H1 (cell line): ENCODE measurements around the gene ITM2B. TPM values are rescaled to one million over a fixed set of nuclear protein-coding genes. Genes with fewer than 3 reads are reported as not detected.

ENCODE experiments used
- CTCF ChIA-PET: fragments of 300-600 bp; sonication (Branson Sonifier 250); formaldehyde crosslinking; loops from one replicate; lab custom pipeline; 2021; ENCODE audit not compliant: partially characterized antibody; lab: Charles Lee
- POLR2A ChIA-PET: fragments of 300-600 bp; sonication (Branson Sonifier 250); formaldehyde crosslinking; loops from one replicate; lab custom pipeline; 2021; ENCODE audit warnings: inconsistent platforms; ENCODE audit not compliant: partially characterized antibody; lab: Charles Lee
- DNase-seq, 2 experiments: peaks; one replicate each; pipeline versions ENCODE4 v3.0.0 to v3.0.0-alpha.2; 2010 to 2022; ENCODE audit warnings: low spot score in 2 of 2, low read depth in 1 of 2, mixed read lengths in 1 of 2
- FAIRE-seq: peaks from 2 replicates; lab custom pipeline; 2011; peaks lifted over from hg19 to GRCh38; lab: Jason Lieb, UNC
- H2AFZ ChIP-seq: 2 replicates; pipeline ENCODE4 v1.8.1; 2012; ENCODE audit warnings: low read length, inconsistent platforms
- H2AK5ac ChIP-seq: 2 replicates; pipeline ENCODE4 v1.6.1; 2013; ENCODE audit warnings: low read depth, low read length
- H2BK120ac ChIP-seq: replicated peaks from 2 replicates; pipeline ENCODE3; 2013; ENCODE audit warnings: low read depth, low read length, inconsistent platforms
- H2BK12ac ChIP-seq: 2 replicates; pipeline ENCODE4 v1.6.1; 2013; ENCODE audit warnings: low read depth, low read length
- H2BK15ac ChIP-seq: 2 replicates; pipeline ENCODE4 v1.6.1; 2013; ENCODE audit warnings: low read length
- H2BK20ac ChIP-seq: 2 replicates; pipeline ENCODE4 v1.6.1; 2013; ENCODE audit warnings: low read length
- H2BK5ac ChIP-seq: 2 replicates; pipeline ENCODE4 v1.6.1; 2013; ENCODE audit warnings: low read depth, low read length
- H3K14ac ChIP-seq: 2 replicates; pipeline ENCODE4 v1.6.1; 2013; ENCODE audit warnings: inconsistent platforms; ENCODE audit not compliant: insufficient read length
- H3K18ac ChIP-seq: 2 replicates; pipeline ENCODE4 v1.6.1; 2013; ENCODE audit warnings: low read length; ENCODE audit errors: extremely low read depth
- H3K23ac ChIP-seq: 2 replicates; pipeline ENCODE4 v1.6.1; 2013; ENCODE audit warnings: inconsistent platforms; ENCODE audit not compliant: insufficient read length
- H3K23me2 ChIP-seq: 2 replicates; pipeline ENCODE4 v1.6.1; 2013; ENCODE audit warnings: low read depth, low read length
- H3K27ac ChIP-seq: 2 replicates; pipeline ENCODE4 v1.6.1; 2011; ENCODE audit warnings: low read depth, low read length, inconsistent platforms
- H3K27me3 ChIP-seq, 4 experiments: replicated peaks in 1 of 4; 1 replicate in 1 of 4; 2 replicates in 3 of 4; pipeline versions ENCODE4 v1.6.1 to v1.8.1; 2011 to 2013; ENCODE audit warnings: low read length in 3 of 4, mild to moderate bottlenecking in 3 of 4, inconsistent platforms in 2 of 4, mixed read lengths in 2 of 4, moderate library complexity in 1 of 4; ENCODE audit not compliant: control insufficient read depth in 3 of 4, insufficient read depth in 3 of 4; ENCODE audit errors: extremely low read depth in 1 of 4
- H3K36me3 ChIP-seq, 4 experiments: 2 replicates each; pipeline versions ENCODE4 v1.6.1 to v1.8.1; 2011 to 2013; ENCODE audit warnings: mild to moderate bottlenecking in 4 of 4, low read length in 3 of 4, moderate library complexity in 2 of 4, control low read depth in 1 of 4, inconsistent platforms in 1 of 4; ENCODE audit not compliant: insufficient read depth in 4 of 4, control insufficient read depth in 2 of 4
- H3K4ac ChIP-seq: replicated peaks from 2 replicates; pipeline ENCODE3; 2013; ENCODE audit warnings: low read length, low read depth, mixed read lengths, inconsistent platforms; ENCODE audit not compliant: insufficient read length
- H3K4me1 ChIP-seq, 4 experiments: replicated peaks in 1 of 4; 1 replicate in 1 of 4; 2 replicates in 3 of 4; pipeline versions ENCODE4 v1.6.1 to v1.8.1; 2011 to 2013; ENCODE audit warnings: low read length in 3 of 4, inconsistent platforms in 2 of 4, mixed read lengths in 1 of 4; ENCODE audit not compliant: insufficient read depth in 4 of 4, control insufficient read depth in 3 of 4
- H3K4me2 ChIP-seq, 2 experiments: 2 replicates each; pipeline versions ENCODE4 v1.6.1 to v1.8.1; 2011 to 2013; ENCODE audit warnings: low read depth in 2 of 2, low read length in 2 of 2, control low read depth in 1 of 2, inconsistent platforms in 1 of 2, mild to moderate bottlenecking in 1 of 2; ENCODE audit not compliant: insufficient read depth in 1 of 2
- H3K4me3 ChIP-seq, 4 experiments: fragments of 200-600, 300-600 bp in 1 of 4; sonication (generic), shearing (Covaris generic), sonication (Bioruptor Twin) in 1 of 4; 2 replicates each; pipeline versions ENCODE4 v1.5.1 to v1.8.1; 2011 to 2016; ENCODE audit warnings: low read length in 4 of 4, low read depth in 3 of 4, control low read depth in 2 of 4, inconsistent platforms in 2 of 4, mild to moderate bottlenecking in 2 of 4, mixed read lengths in 1 of 4, moderate library complexity in 1 of 4; ENCODE audit not compliant: insufficient read depth in 2 of 4; ENCODE audit errors: extremely low read depth in 1 of 4
- H3K56ac ChIP-seq: replicated peaks from 2 replicates; pipeline ENCODE3; 2013; ENCODE audit warnings: low read depth, mild to moderate bottlenecking, mixed read lengths, low read length, inconsistent platforms; ENCODE audit not compliant: insufficient read length
- H3K79me1 ChIP-seq: 2 replicates; pipeline ENCODE4 v1.6.1; 2013; ENCODE audit warnings: low read depth, low read length, control low read depth
- H3K79me2 ChIP-seq, 2 experiments: 2 replicates each; pipeline versions ENCODE4 v1.6.1 to v1.8.1; 2012 to 2013; ENCODE audit warnings: low read length in 2 of 2, mild to moderate bottlenecking in 2 of 2, inconsistent platforms in 1 of 2; ENCODE audit not compliant: insufficient read depth in 2 of 2, control insufficient read depth in 1 of 2
- H3K9ac ChIP-seq, 4 experiments: replicated peaks in 1 of 4; 1 replicate in 1 of 4; 2 replicates in 3 of 4; pipeline versions ENCODE4 v1.6.1 to v1.8.1; 2011 to 2013; ENCODE audit warnings: low read depth in 3 of 4, low read length in 3 of 4, control low read depth in 2 of 4, mild to moderate bottlenecking in 2 of 4, moderate library complexity in 2 of 4, inconsistent platforms in 1 of 4; ENCODE audit errors: extremely low read depth in 1 of 4
- H3K9me3 ChIP-seq, 2 experiments: 2 replicates each; pipeline versions ENCODE4 v1.6.1 to v1.8.1; 2012 to 2013; ENCODE audit warnings: mild to moderate bottlenecking in 2 of 2, moderate library complexity in 2 of 2, control low read depth in 1 of 2, inconsistent platforms in 1 of 2, low read depth in 1 of 2, low read length in 1 of 2, mixed read lengths in 1 of 2; ENCODE audit not compliant: insufficient read depth in 2 of 2
- H4K20me1 ChIP-seq, 2 experiments: replicated peaks in 1 of 2; 2 replicates each; pipeline versions ENCODE3 to v1.8.1; 2011 to 2013; ENCODE audit warnings: inconsistent platforms in 2 of 2, low read length in 2 of 2, mild to moderate bottlenecking in 1 of 2; ENCODE audit not compliant: insufficient read depth in 2 of 2, control insufficient read depth in 1 of 2
- H4K5ac ChIP-seq: 2 replicates; pipeline ENCODE4 v1.6.1; 2013; ENCODE audit warnings: low read length, low read depth, mixed read lengths, inconsistent platforms; ENCODE audit not compliant: insufficient read length
- H4K8ac ChIP-seq: 2 replicates; pipeline ENCODE4 v1.8.0; 2013; ENCODE audit warnings: mild to moderate bottlenecking, moderate library complexity, low read length, inconsistent platforms; ENCODE audit not compliant: insufficient read depth; ENCODE audit errors: extremely low read depth
- H4K91ac ChIP-seq: replicated peaks from 2 replicates; pipeline ENCODE3; 2013; ENCODE audit warnings: low read length, mixed read lengths, inconsistent platforms; ENCODE audit not compliant: insufficient read length
- CREB1 ChIP-seq: IDR thresholded peaks from 2 replicates; pipeline ENCODE4 v1.6.1; 2012; ENCODE audit warnings: inconsistent platforms
- CTCF ChIP-seq, 3 experiments: IDR thresholded peaks; 1 replicate in 2 of 3; 2 replicates in 1 of 3; pipeline versions ENCODE4 v1.5.1 to v1.6.1; 2011; ENCODE audit warnings: low read length in 3 of 3, mild to moderate bottlenecking in 3 of 3, inconsistent platforms in 2 of 3, low read depth in 1 of 3, moderate library complexity in 1 of 3; ENCODE audit not compliant: insufficient read depth in 1 of 3; ENCODE audit errors: control extremely low read depth in 1 of 3
- EZH2 ChIP-seq: fragments of 200-600 bp; sonication (generic); IDR thresholded peaks from 2 replicates; pipeline ENCODE4 v1.7.1; 2012; ENCODE audit warnings: low read depth, mild to moderate bottlenecking, moderate library complexity, low read length, inconsistent platforms; ENCODE audit not compliant: severe bottlenecking
- GTF2F1 ChIP-seq: IDR thresholded peaks from 2 replicates; pipeline ENCODE4 v1.6.1; 2012; ENCODE audit warnings: low read depth, low read length, improper control_type of control experiment, borderline replicate concordance
- MAX ChIP-seq: IDR thresholded peaks from 2 replicates; pipeline ENCODE4 v1.6.1; 2012; ENCODE audit warnings: inconsistent platforms
- PHF8 ChIP-seq: fragments of 200-600 bp; sonication (generic); conservative IDR thresholded peaks from 2 replicates; pipeline ENCODE4 v1.7.1; 2012; ENCODE audit warnings: low read depth, mild to moderate bottlenecking, inconsistent platforms, low read length, moderate library complexity
- RAD21 ChIP-seq, 2 experiments: IDR thresholded peaks in 1 of 2; conservative IDR thresholded peaks in 1 of 2; 2 replicates each; pipeline ENCODE4 v1.6.1; 2011; ENCODE audit warnings: low read depth in 2 of 2, low read length in 2 of 2, improper control_type of control experiment in 1 of 2, inconsistent platforms in 1 of 2, mild to moderate bottlenecking in 1 of 2, moderate library complexity in 1 of 2
- RNF2 ChIP-seq: fragments of 200-900, 300-1000 bp; sonication (generic); IDR thresholded peaks from 2 replicates; pipeline ENCODE4 v1.7.1; 2016; ENCODE audit warnings: borderline replicate concordance, low read depth, mild to moderate bottlenecking, antibody characterized with exemption, low read length; ENCODE audit not compliant: poor library complexity, severe bottlenecking; ENCODE audit errors: missing control alignments
- SIX5 ChIP-seq: IDR thresholded peaks from 2 replicates; pipeline ENCODE4 v1.6.1; 2011; ENCODE audit warnings: mild to moderate bottlenecking, low read depth, low read length
- TAF1 ChIP-seq: IDR thresholded peaks from 2 replicates; pipeline ENCODE4 v1.6.1; 2011; ENCODE audit warnings: mild to moderate bottlenecking, low read depth, low read length
- TBP ChIP-seq: IDR thresholded peaks from 2 replicates; pipeline ENCODE4 v1.6.1; 2011; ENCODE audit warnings: low read depth, low read length, improper control_type of control experiment
- YY1 ChIP-seq: IDR thresholded peaks from 2 replicates; pipeline ENCODE4 v1.6.1; 2011; ENCODE audit warnings: low read depth, mild to moderate bottlenecking, low read length
- polyA plus RNA-seq, 7 experiments: library from polyadenylated mRNA; depleted of rRNA in 3 of 7; stranded (reverse) in 5 of 7; unstranded in 2 of 7; fragments of >200 nt in 5 of 7; fragments of 200-250 nt in 2 of 7; gene quantifications; 1 replicate in 5 of 7; 2 replicates in 1 of 7; 4 replicates in 1 of 7; pipeline versions ENCODE4 v1.2.1 to v1.2.3, GENCODE V29; 2011 to 2013; ENCODE audit warnings: missing spikeins in 2 of 7, mixed read lengths in 2 of 7
- total RNA-seq: library from RNA; stranded (reverse); fragmentation: NEBNext Ultra II Directional; extraction: Animal tissue kit (Norgen Biotek cat#: 25700); gene quantifications from 2 replicates; pipeline ENCODE4 v1.2.1, GENCODE V29; 2021

ITM2B gene
- total and polyA plus RNA-seq, 2 of the 8 experiments (the other 6 are each of a cell fraction or from before 2014, with no cell fraction given): 132 to 184 TPM

GRCh38 chr13:48185018-48185417, 48.0 kb upstream of the ITM2B start:
- no peaks in the 10 kb centered on the region for H3K9me3 ChIP-seq
- H3K56ac ChIP-seq: no peak overlapping the region
- no peak for FAIRE-seq
- ChIA-PET CTCF (interaction anchor here (1.2 kb wide), 1 partner anchor 36 kb away, joined by 3 read pairs; no protein-coding TSS in a partner anchor), POLR2A (interaction anchor here (0.8 kb wide), 1 partner anchor 15 kb away, joined by 3 read pairs; no protein-coding TSS in a partner anchor)
- no peak overlapping the region for H3K27ac ChIP-seq
- no peak overlapping the region for H3K4me3 ChIP-seq
- H2BK15ac ChIP-seq: no peak overlapping the region
- H3K4ac ChIP-seq: no peak overlapping the region
- H3K23me2 ChIP-seq: no peaks in the 10 kb centered on the region
- no peak overlapping the region for H3K14ac ChIP-seq
- no peak overlapping the region for H4K91ac ChIP-seq
- no peaks in the 10 kb centered on the region for H3K27me3 ChIP-seq
- H2BK5ac ChIP-seq: no peak overlapping the region
- no peak overlapping the region for H3K18ac ChIP-seq
- H3K79me2 ChIP-seq: no peaks in the 10 kb centered on the region
- H3K4me2 ChIP-seq: no peak overlapping the region
- H4K20me1 ChIP-seq: no peaks in the 10 kb centered on the region
- H3K4me1 ChIP-seq: peaks cover 0 to 5% (median 1%) of the 10 kb centered on the region in 4 experiments; a peak in 2 of 7 replicates
- no peak overlapping the region for H2AK5ac ChIP-seq
- H4K5ac ChIP-seq: no peak overlapping the region
- no peak overlapping the region for H2BK12ac ChIP-seq
- H2BK120ac ChIP-seq: no peak overlapping the region
- H4K8ac ChIP-seq: no peak overlapping the region
- H3K9ac ChIP-seq: no peak overlapping the region
- H2AFZ ChIP-seq: no peak overlapping the region
- no peaks in the 10 kb centered on the region for H3K36me3 ChIP-seq
- no peak overlapping the region for H2BK20ac ChIP-seq
- no peaks in the 10 kb centered on the region for H3K79me1 ChIP-seq
- no peak overlapping the region for H3K23ac ChIP-seq
- DNase-seq: no peak
- no peak for TF ChIP-seq TAF1
- no peak for TF ChIP-seq EZH2
- no peak for TF ChIP-seq CREB1
- no peak for TF ChIP-seq TBP
- TF ChIP-seq RAD21 (IDR thresholded peaks at IDR 0.05 in 1 of 2, conservative IDR thresholded peaks at IDR 0.05 in 1 of 2; ENCODE audit: low read depth in 2 of 2, low read length in 2 of 2): no peak
- TF ChIP-seq PHF8: no peak
- TF ChIP-seq SIX5: no peak
- TF ChIP-seq GTF2F1: no peak
- TF ChIP-seq MAX: no peak
- no peak for TF ChIP-seq RNF2
- TF ChIP-seq YY1: no peak
- no peak for TF ChIP-seq CTCF (IDR thresholded peaks at IDR 0.05; ENCODE audit: control extremely low read depth in 1 of 3, insufficient read depth in 1 of 3, low read depth in 1 of 3, low read length in 3 of 3)
